ENCODE measurements around the gene SYTL4.

Gene SYTL4

DNA sequence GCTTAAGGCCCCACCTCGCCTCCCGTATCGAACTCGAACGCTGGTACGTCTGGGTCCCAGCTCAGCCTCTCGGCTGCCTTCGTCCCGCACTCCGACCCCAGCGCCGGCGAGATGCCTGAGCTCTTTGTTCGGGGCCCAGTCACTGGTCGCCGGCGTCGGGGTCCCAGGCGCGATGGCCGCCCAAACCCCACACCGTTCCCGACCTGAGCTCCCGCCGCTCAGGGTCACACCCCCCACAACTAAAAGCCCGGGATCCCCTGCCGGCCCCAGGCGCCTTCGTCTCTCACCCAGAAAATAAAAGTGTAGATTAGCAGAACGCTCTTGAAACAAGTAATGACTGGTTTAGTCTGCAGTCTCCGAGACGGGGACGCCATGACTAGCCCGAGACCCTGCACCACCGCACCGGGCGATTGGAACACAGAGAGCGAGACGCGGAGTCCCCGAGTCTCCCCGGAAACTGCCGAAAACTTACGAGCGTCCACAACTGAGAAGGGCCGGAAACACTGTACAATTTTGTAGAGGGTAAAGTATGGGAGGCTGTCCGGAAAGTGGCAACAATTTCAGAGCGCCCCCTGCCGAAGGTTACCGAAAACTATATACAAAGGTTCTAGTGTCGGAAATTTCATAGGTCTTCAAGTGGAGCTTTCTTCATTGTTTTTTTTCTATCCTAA, 95.5 kb downstream of the SYTL4 start, which contains the start of gene TSPAN6:
Gene TSPAN6 (minus strand): TSS at position 486 of the 671 bp plus-strand sequence. CDS start 112 bp downstream, at position 374.
- DNase-seq (ENCODE audit: low read depth in 1 of 2, low spot score in 1 of 2) = peak; percentile 56 to 85
- in situ Hi-C loops (cut with HindIII; ENCODE audit: low pct_unique_long_range_greater_than_20kb, low sequenced_read_pairs) = no loop called here
- no peak for TF ChIP-seq JUND (IDR thresholded peaks at IDR 0.05; ENCODE audit: low read depth)

DNA sequence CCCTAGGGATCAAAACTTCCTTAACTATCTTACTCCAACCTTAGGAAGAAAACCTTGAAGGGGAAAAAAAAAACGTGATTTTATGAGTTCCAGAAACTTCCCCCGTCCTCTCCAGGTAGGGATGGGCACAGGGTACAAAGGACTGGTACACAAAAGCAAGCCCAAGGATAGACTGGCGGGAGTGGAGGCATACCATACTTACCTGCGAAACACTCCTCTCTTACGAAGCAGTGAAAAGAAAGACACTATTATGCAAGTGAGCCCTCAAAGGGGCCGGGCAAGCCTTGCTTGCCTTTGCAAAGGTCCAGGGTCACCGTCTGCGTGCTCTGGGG, 96.0 kb downstream of the SYTL4 start:
- no peak for TF ChIP-seq JUND (IDR thresholded peaks at IDR 0.05; ENCODE audit: low read depth)
- no peak for DNase-seq (ENCODE audit: low read depth in 1 of 2, low spot score in 1 of 2)
- in situ Hi-C loops (cut with HindIII; ENCODE audit: low pct_unique_long_range_greater_than_20kb, low sequenced_read_pairs) = no loop called here

DNA sequence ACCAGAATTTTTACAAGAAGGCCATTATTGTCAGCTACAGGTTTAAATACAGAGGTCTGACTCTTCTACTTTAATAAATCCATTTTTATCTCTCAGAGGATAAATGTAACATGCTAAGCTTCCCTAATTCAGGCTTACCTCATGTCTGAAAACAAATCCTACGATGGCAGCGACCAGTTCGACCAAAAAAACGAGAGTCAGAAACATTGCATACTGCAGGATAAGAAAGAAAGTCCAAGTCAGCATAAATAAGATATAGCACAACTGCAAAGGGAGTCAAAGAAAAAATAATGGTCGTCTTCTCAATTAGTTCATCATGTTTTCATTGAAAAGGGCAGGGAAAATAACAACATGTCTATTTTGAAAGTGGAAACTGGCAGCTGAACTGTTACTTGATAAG, 96.9 kb downstream of the SYTL4 start:
- in situ Hi-C loops (cut with HindIII; ENCODE audit: low pct_unique_long_range_greater_than_20kb, low sequenced_read_pairs) = no loop called here
- no peak for TF ChIP-seq JUND (IDR thresholded peaks at IDR 0.05; ENCODE audit: low read depth)
- DNase-seq (ENCODE audit: low read depth in 1 of 2, low spot score in 1 of 2) = no peak

DNA sequence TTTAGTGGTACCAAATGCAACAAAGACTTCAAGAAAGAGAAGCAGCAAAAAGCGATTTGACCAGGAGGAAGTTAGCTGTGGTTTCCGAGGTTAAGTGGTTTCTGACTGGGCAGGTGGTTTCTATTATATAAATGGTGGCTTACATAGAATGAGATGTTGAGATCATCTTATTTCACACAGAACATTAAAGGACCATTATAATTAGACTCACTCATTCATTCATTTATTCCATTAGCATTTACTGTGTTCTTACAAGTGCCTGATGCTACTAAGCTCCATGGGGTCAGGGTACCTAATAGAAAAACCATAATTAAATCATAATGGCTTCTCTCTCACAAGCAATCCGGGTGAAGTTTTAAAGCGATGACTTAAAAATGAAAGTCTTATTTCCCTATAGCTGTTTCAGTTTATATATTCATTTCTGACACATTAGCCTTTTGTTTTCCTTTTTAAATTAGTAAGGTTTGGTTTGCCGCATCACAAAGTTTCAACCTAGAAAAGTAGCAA, 105.9 kb downstream of the SYTL4 start:
- no peak for DNase-seq (ENCODE audit: low read depth in 1 of 2, low spot score in 1 of 2)
- TF ChIP-seq JUND (IDR thresholded peaks at IDR 0.05; ENCODE audit: low read depth) = no peak

More for the DNA sequence above, 105.9 kb downstream of the SYTL4 start:
- in situ Hi-C loops (cut with HindIII; ENCODE audit: low pct_unique_long_range_greater_than_20kb, low sequenced_read_pairs) = no loop called here
